NCI-H774 (cell line): ENCODE results near the gene RPL11.
"Not testable (repeated sequence)": the region's sequence is repeated elsewhere in the genome, so short reads cannot be mapped to it uniquely, and the experiment has no call there.

ENCODE experiments used
- DNase-seq: peaks from one replicate; lab custom pipeline; 2025; lab: John Stamatoyannopoulos, UW

RPL11 gene

GRCh38 chr1:23691499-23692307 is at the start of gene RPL11:
Gene RPL11, plus strand, starts transcription at chr1:23691806. Its CDS starts 18 bp downstream, at chr1:23691824.
- DNase-seq, result peak; percentile 82

GRCh38 chr1:23643736-23644554 is 47.7 kb upstream of the RPL11 start:
- DNase-seq, result no peak

GRCh38 chr1:23644555-23644866 is 47.1 kb upstream of the RPL11 start:
- no peak for DNase-seq

GRCh38 chr1:23645338-23645737 is 46.3 kb upstream of the RPL11 start:
- DNase-seq, result no peak

GRCh38 chr1:23646091-23646490 is 45.5 kb upstream of the RPL11 start:
- DNase-seq, result no peak

- no peak for DNase-seq
These were observed 45.1 kb upstream of the RPL11 start for GRCh38 chr1:23646541-23646940.

GRCh38 chr1:23648576-23648975 is 43.0 kb upstream of the RPL11 start:
- DNase-seq, result no peak

GRCh38 chr1:23649157-23649556 is 42.4 kb upstream of the RPL11 start:
- not testable (repeated sequence) for DNase-seq

GRCh38 chr1:23650344-23650990 is 41.1 kb upstream of the RPL11 start:
- no peak for DNase-seq

GRCh38 chr1:23651069-23651808 is 40.4 kb upstream of the RPL11 start:
- no peak for DNase-seq

- no peak for DNase-seq
These were observed 33.8 kb upstream of the RPL11 start for GRCh38 chr1:23657659-23658275.

GRCh38 chr1:23660671-23661070 is 30.9 kb upstream of the RPL11 start:
- DNase-seq, result no peak

- no peak for DNase-seq
These were observed 29.7 kb upstream of the RPL11 start for GRCh38 chr1:23661887-23662286.

GRCh38 chr1:23664837-23665795 is 26.5 kb upstream of the RPL11 start:
- no peak for DNase-seq

GRCh38 chr1:23667411-23667810 is 24.2 kb upstream of the RPL11 start:
- no peak for DNase-seq

- no peak for DNase-seq
These were observed 20.9 kb upstream of the RPL11 start for GRCh38 chr1:23670709-23671108.

GRCh38 chr1:23673086-23673813 is 18.4 kb upstream of the RPL11 start:
- no peak for DNase-seq

GRCh38 chr1:23679815-23680214 is 11.8 kb upstream of the RPL11 start:
- DNase-seq, result no peak

- DNase-seq, result no peak
These were observed 8.7 kb upstream of the RPL11 start for GRCh38 chr1:23682946-23683345.

- no peak for DNase-seq
These were observed 7.2 kb upstream of the RPL11 start for GRCh38 chr1:23684415-23684814.
